Neural cell (in vitro differentiated cells): ENCODE measurements around the gene KCNQ2. TPM values are rescaled to one million over a fixed set of nuclear protein-coding genes. Genes with fewer than 3 reads are reported as not detected.

ENCODE experiments used
- H2AFZ ChIP-seq: fragments of 200-600, 300-800 bp; sonication (generic), shearing (Covaris generic); 2 replicates; pipeline ENCODE4 v1.6.0; 2014; ENCODE audit warnings: low read depth, mild to moderate bottlenecking, antibody characterized with exemption, low read length, moderate library complexity
- H3F3A ChIP-seq: fragments of 200-600 bp; shearing (Covaris generic); 2 replicates; pipeline ENCODE4 v1.6.1; 2016; ENCODE audit warnings: mild to moderate bottlenecking, moderate library complexity, mixed read lengths, antibody characterized with exemption, low read length; ENCODE audit not compliant: insufficient read depth, poor library complexity, severe bottlenecking
- H3K27ac ChIP-seq: fragments of 200-600, 300-800 bp; sonication (generic), shearing (Covaris generic); 2 replicates; pipeline ENCODE4 v1.5.1; 2014; ENCODE audit warnings: mild to moderate bottlenecking, low read length, moderate library complexity
- H3K27me3 ChIP-seq: fragments of 300-800, 200-600 bp; sonication (generic), shearing (Covaris generic); 2 replicates; pipeline ENCODE4 v1.6.0; 2014; ENCODE audit warnings: mild to moderate bottlenecking, low read depth, low read length, moderate library complexity; ENCODE audit not compliant: insufficient read depth
- H3K36me3 ChIP-seq: fragments of 300-800, 200-600 bp; sonication (generic), shearing (Covaris generic); 2 replicates; pipeline ENCODE4 v1.5.1; 2014; ENCODE audit warnings: mild to moderate bottlenecking, antibody characterized with exemption, low read length, moderate library complexity; ENCODE audit not compliant: insufficient read depth
- H3K4me2 ChIP-seq: fragments of 300-800, 200-600 bp; sonication (generic), shearing (Covaris generic); 2 replicates; pipeline ENCODE4 v1.6.0; 2014; ENCODE audit warnings: mild to moderate bottlenecking, low read length
- H3K4me3 ChIP-seq: fragments of 300-800, 200-600 bp; sonication (generic), shearing (Covaris generic); 2 replicates; pipeline ENCODE4 v1.5.1; 2014; ENCODE audit warnings: mild to moderate bottlenecking, low read length, moderate library complexity
- H3K79me2 ChIP-seq: fragments of 200-600 bp; shearing (Covaris generic); replicated peaks from 2 replicates; pipeline ENCODE4 v1.6.0; 2014; ENCODE audit warnings: mild to moderate bottlenecking, low read length, moderate library complexity; ENCODE audit not compliant: insufficient read depth
- H3K9ac ChIP-seq: fragments of 300-800, 200-600 bp; sonication (generic), shearing (Covaris generic); 2 replicates; pipeline ENCODE4 v1.6.1; 2016; ENCODE audit warnings: mild to moderate bottlenecking, low read length, mixed read lengths
- H3K9me2 ChIP-seq: fragments of 200-600 bp; shearing (Covaris generic); 2 replicates; pipeline ENCODE4 v1.6.1; 2016; ENCODE audit warnings: mild to moderate bottlenecking, low read length, mixed read lengths; ENCODE audit not compliant: insufficient read depth
- H3K9me3 ChIP-seq: fragments of 200-600, 300-800 bp; sonication (generic), shearing (Covaris generic); 2 replicates; pipeline ENCODE4 v1.6.1; 2016; ENCODE audit warnings: mild to moderate bottlenecking, mixed run types, low read length, moderate library complexity, mixed read lengths
- H4K20me1 ChIP-seq: fragments of 200-600 bp; shearing (Covaris generic); 2 replicates; pipeline ENCODE4 v1.6.1; 2016; ENCODE audit warnings: mild to moderate bottlenecking, mixed run types; ENCODE audit not compliant: insufficient read depth
- CTCF ChIP-seq: fragments of 450-650 bp; IDR thresholded peaks from 2 replicates; pipeline ENCODE4 v1.5.1; 2014; ENCODE audit warnings: antibody characterized with exemption, mild to moderate bottlenecking, moderate library complexity; ENCODE audit not compliant: poor library complexity, severe bottlenecking
- EP300 ChIP-seq: fragments of 450-650 bp; conservative IDR thresholded peaks from 2 replicates; pipeline ENCODE4 v1.6.1; 2014; ENCODE audit warnings: antibody characterized with exemption, mild to moderate bottlenecking, moderate library complexity; ENCODE audit not compliant: poor library complexity, severe bottlenecking
- EZH2 ChIP-seq: fragments of 200-600, 300-800 bp; shearing (Covaris generic), sonication (generic); IDR thresholded peaks from 2 replicates; pipeline ENCODE4 v1.6.1; 2014; ENCODE audit warnings: antibody characterized with exemption, low read length, borderline replicate concordance, mild to moderate bottlenecking; ENCODE audit not compliant: insufficient read depth, poor library complexity, severe bottlenecking
- MXI1 ChIP-seq: fragments of 450-650 bp; conservative IDR thresholded peaks from 2 replicates; pipeline ENCODE4 v1.6.1; 2014; ENCODE audit warnings: antibody characterized with exemption, mild to moderate bottlenecking; ENCODE audit not compliant: poor library complexity, severe bottlenecking
- POLR2AphosphoS5 ChIP-seq: IDR thresholded peaks from 2 replicates; pipeline ENCODE4 v1.6.1; 2012
- RAD21 ChIP-seq: fragments of 450-650 bp; conservative IDR thresholded peaks from 2 replicates; pipeline ENCODE4 v1.6.1; 2014; ENCODE audit warnings: antibody characterized with exemption, mild to moderate bottlenecking, moderate library complexity
- SMC3 ChIP-seq: fragments of 450-650 bp; conservative IDR thresholded peaks from 2 replicates; pipeline ENCODE4 v1.6.1; 2014; ENCODE audit warnings: antibody characterized with exemption, mild to moderate bottlenecking, moderate library complexity; ENCODE audit not compliant: poor library complexity
- TAF1 ChIP-seq: IDR thresholded peaks from 2 replicates; pipeline ENCODE4 v1.6.1; 2012; ENCODE audit warnings: low read depth
- polyA plus RNA-seq: library from polyadenylated mRNA; depleted of rRNA; stranded (reverse); fragments of >200 nt; gene quantifications from 2 replicates; pipeline ENCODE4 v1.2.3, GENCODE V29; 2014
- TF ChIP-seq, protein P1 (sequence below): IDR thresholded peaks from 2 replicates; pipeline ENCODE4 v1.6.1; 2012; ENCODE audit warnings: borderline replicate concordance

The KCNQ2 gene
- polyA plus RNA-seq, 1 donor from 2014 or later, result 84.7 TPM

DNA sequence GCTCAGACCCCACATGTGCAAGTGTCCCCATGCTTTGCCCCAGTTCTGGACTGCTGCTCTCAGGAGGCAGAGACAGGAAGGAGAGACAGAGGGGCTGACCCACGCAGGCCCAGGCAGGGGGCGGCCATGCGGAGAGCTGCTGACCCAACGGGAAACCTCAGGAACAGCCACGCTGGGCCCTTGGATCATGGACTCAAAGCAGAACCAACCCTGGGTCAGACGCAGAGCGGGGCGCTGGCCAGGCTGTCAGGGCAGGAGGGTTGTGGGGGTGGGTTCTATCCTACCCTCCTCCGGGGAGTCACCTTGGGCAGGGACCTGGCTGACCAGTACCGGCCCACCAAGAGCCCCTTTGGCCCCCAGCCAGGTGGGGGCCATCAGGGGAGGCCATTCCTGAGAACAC, 2.0 kb downstream of the KCNQ2 start:
- no peak overlapping the region for H2AFZ ChIP-seq
- H3F3A ChIP-seq, result no peaks in the 10 kb centered on the region
- no peaks in the 10 kb centered on the region for H3K9me3 ChIP-seq
- peaks cover under 1% of the 10 kb centered on the region for H3K27me3 ChIP-seq
- H3K27ac ChIP-seq, result peak overlapping the region; percentile 69
- no peaks in the 10 kb centered on the region for H4K20me1 ChIP-seq
- no peaks in the 10 kb centered on the region for H3K36me3 ChIP-seq
- peak overlapping the region; percentile 76 for H3K4me2 ChIP-seq
- peak overlapping the region; percentile 89 for H3K9ac ChIP-seq
- peaks cover 66% of the 10 kb centered on the region for H3K79me2 ChIP-seq
- peak overlapping the region; percentile 98 for H3K4me3 ChIP-seq
- H3K9me2 ChIP-seq, result no peaks in the 10 kb centered on the region
- no peak for TF ChIP-seq EP300
- TF ChIP-seq CTCF, result no peak
- no peak for TF ChIP-seq SMC3
- TF ChIP-seq, protein P1, sequence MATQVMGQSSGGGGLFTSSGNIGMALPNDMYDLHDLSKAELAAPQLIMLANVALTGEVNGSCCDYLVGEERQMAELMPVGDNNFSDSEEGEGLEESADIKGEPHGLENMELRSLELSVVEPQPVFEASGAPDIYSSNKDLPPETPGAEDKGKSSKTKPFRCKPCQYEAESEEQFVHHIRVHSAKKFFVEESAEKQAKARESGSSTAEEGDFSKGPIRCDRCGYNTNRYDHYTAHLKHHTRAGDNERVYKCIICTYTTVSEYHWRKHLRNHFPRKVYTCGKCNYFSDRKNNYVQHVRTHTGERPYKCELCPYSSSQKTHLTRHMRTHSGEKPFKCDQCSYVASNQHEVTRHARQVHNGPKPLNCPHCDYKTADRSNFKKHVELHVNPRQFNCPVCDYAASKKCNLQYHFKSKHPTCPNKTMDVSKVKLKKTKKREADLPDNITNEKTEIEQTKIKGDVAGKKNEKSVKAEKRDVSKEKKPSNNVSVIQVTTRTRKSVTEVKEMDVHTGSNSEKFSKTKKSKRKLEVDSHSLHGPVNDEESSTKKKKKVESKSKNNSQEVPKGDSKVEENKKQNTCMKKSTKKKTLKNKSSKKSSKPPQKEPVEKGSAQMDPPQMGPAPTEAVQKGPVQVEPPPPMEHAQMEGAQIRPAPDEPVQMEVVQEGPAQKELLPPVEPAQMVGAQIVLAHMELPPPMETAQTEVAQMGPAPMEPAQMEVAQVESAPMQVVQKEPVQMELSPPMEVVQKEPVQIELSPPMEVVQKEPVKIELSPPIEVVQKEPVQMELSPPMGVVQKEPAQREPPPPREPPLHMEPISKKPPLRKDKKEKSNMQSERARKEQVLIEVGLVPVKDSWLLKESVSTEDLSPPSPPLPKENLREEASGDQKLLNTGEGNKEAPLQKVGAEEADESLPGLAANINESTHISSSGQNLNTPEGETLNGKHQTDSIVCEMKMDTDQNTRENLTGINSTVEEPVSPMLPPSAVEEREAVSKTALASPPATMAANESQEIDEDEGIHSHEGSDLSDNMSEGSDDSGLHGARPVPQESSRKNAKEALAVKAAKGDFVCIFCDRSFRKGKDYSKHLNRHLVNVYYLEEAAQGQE, result no peak
- no peak for TF ChIP-seq EZH2
- no peak for TF ChIP-seq TAF1
- no peak for TF ChIP-seq POLR2AphosphoS5
- TF ChIP-seq MXI1, result no peak
- no peak for TF ChIP-seq RAD21

- Histone ChIP-seq H3K27me3 (no peaks in the 10 kb centered on the region), H3F3A (no peaks in the 10 kb centered on the region), H3K9me3 (no peaks in the 10 kb centered on the region), H3K27ac (no peak overlapping the region), H3K9ac (peak overlapping the region; percentile 89), H3K36me3 (no peaks in the 10 kb centered on the region), H2AFZ (no peak overlapping the region), H3K4me3 (peak overlapping the region; percentile 98), H3K79me2 (peaks cover 73% of the 10 kb centered on the region), H3K4me2 (no peak overlapping the region), H4K20me1 (no peaks in the 10 kb centered on the region), H3K9me2 (no peaks in the 10 kb centered on the region)
- TF ChIP-seq RAD21 (no peak), CTCF (no peak), MXI1 (no peak)
- TF ChIP-seq, protein P1, result no peak
Measured at GRCh38 chr20:63469713-63470101, 2.7 kb downstream of the KCNQ2 start.
